Mesendoderm (in vitro differentiated cells): ENCODE measurements around the gene CORO1C.
A peak's percentile ranks its signal among the peaks of the same experiment; 100 is the strongest.
"Not testable (repeated sequence)": the region's sequence is repeated elsewhere in the genome, so short reads cannot be mapped to it uniquely, and the experiment has no call there.

Experiments used
- DNase-seq: peaks from one replicate; pipeline ENCODE4 v3.0.0; 2013
- H2AK5ac ChIP-seq: 2 replicates; pipeline ENCODE4 v1.6.1; 2013; ENCODE audit warnings: low read length, inconsistent platforms
- H2BK120ac ChIP-seq: 2 replicates; pipeline ENCODE4 v1.6.1; 2013; ENCODE audit warnings: low read depth, mild to moderate bottlenecking, low read length, moderate library complexity, mixed read lengths
- H2BK15ac ChIP-seq: replicated peaks from 2 replicates; pipeline ENCODE4 v1.6.1; 2013; ENCODE audit warnings: low read depth, mild to moderate bottlenecking, moderate library complexity
- H2BK5ac ChIP-seq: 2 replicates; pipeline ENCODE4 v1.6.1; 2013; ENCODE audit warnings: low read length, inconsistent platforms
- H3K18ac ChIP-seq: 2 replicates; pipeline ENCODE4 v1.6.1; 2013; ENCODE audit warnings: mild to moderate bottlenecking, low read length, mixed read lengths
- H3K23ac ChIP-seq: one replicate; pipeline ENCODE4 v1.6.1; 2013; ENCODE audit warnings: low read length
- H3K27ac ChIP-seq: 2 replicates; pipeline ENCODE4 v1.5.1; 2013; ENCODE audit warnings: low read depth, mild to moderate bottlenecking, inconsistent platforms, low read length, moderate library complexity
- H3K27me3 ChIP-seq: 2 replicates; pipeline ENCODE4 v1.6.1; 2013; ENCODE audit warnings: low read length, control low read depth, mild to moderate bottlenecking, inconsistent platforms; ENCODE audit not compliant: insufficient read depth, poor library complexity
- H3K36me3 ChIP-seq: 2 replicates; pipeline ENCODE4 v1.6.1; 2013; ENCODE audit warnings: low read length, inconsistent platforms; ENCODE audit not compliant: control insufficient read depth, insufficient read depth
- H3K4ac ChIP-seq: one replicate; pipeline ENCODE4 v1.6.1; 2013; ENCODE audit warnings: low read depth, mild to moderate bottlenecking, low read length, moderate library complexity
- H3K4me1 ChIP-seq: 2 replicates; pipeline ENCODE4 v1.6.1; 2013; ENCODE audit warnings: low read depth, low read length, inconsistent platforms; ENCODE audit not compliant: control insufficient read depth
- H3K4me2 ChIP-seq: 2 replicates; pipeline ENCODE4 v1.6.1; 2013; ENCODE audit warnings: low read length
- H3K4me3 ChIP-seq: 2 replicates; pipeline ENCODE4 v1.5.1; 2013; ENCODE audit warnings: mild to moderate bottlenecking, low read length
- H3K56ac ChIP-seq: one replicate; pipeline ENCODE4 v1.6.1; 2013; ENCODE audit warnings: low read length
- H3K79me1 ChIP-seq: 2 replicates; pipeline ENCODE4 v1.6.1; 2013; ENCODE audit warnings: low read length, inconsistent platforms
- H3K79me2 ChIP-seq: 2 replicates; pipeline ENCODE4 v1.6.1; 2013; ENCODE audit warnings: mild to moderate bottlenecking, low read length; ENCODE audit not compliant: control insufficient read depth, insufficient read depth
- H3K9ac ChIP-seq: 2 replicates; pipeline ENCODE4 v1.6.1; 2013; ENCODE audit warnings: low read length, inconsistent platforms
- H4K5ac ChIP-seq: one replicate; pipeline ENCODE4 v1.6.1; 2013; ENCODE audit warnings: low read length
- H4K8ac ChIP-seq: one replicate; pipeline ENCODE4 v1.6.1; 2013; ENCODE audit warnings: low read depth, mild to moderate bottlenecking, control low read depth, low read length, moderate library complexity
- WGBS: extraction: QIAGEN DNeasy Blood & Tissue Kit; methylation state at CpG from one replicate; pipeline ENCODE4 v1.1.7; 2013; ENCODE audit warnings: low lambda C conversion rate, missing lambda C conversion rate; ENCODE audit not compliant: insufficient coverage; ENCODE audit errors: extremely low coverage; 5-methylcytosine and 5-hydroxymethylcytosine counted together

CORO1C gene

GRCh38 chr12:108619369-108620160 lies 111.8 kb downstream of the CORO1C start:
- no peak overlapping the region for H3K4me3 ChIP-seq

DNA sequence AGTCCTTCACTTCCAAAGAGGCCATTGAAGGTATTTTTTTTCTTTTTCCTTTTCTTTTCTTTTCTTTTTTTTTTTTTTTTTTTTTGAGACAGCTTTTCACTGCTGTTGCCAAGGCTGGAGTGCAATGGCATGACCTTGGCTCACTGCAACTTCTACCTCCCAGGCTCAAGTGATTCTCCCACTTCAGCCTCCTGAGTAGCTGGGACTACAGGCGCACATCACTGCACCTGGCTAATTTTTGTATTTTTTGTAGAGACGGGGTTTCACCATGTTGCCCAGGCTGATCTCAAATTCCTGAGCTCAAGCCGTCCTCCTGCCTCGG lies 112.4 kb downstream of the CORO1C start:
- DNase-seq, H4K5ac ChIP-seq, H3K27me3 ChIP-seq, H3K79me2 ChIP-seq, H2BK5ac ChIP-seq, H3K27ac ChIP-seq, H2BK120ac ChIP-seq, H2AK5ac ChIP-seq, H3K23ac ChIP-seq, H3K4ac ChIP-seq, H3K4me3 ChIP-seq, H3K9ac ChIP-seq, H3K79me1 ChIP-seq, H2BK15ac ChIP-seq, H3K18ac ChIP-seq, H3K4me1 ChIP-seq, H3K56ac ChIP-seq, H3K36me3 ChIP-seq, H3K4me2 ChIP-seq, H4K8ac ChIP-seq: not testable (repeated sequence)
- WGBS: no CpG with 5 or more reads among the region's 4 CpGs

More at GRCh38 chr12:108619369-108620160, 111.8 kb downstream of the CORO1C start:
- Histone ChIP-seq H3K9ac (no peak overlapping the region), H4K5ac (no peak overlapping the region), H3K4me2 (no peak overlapping the region), H2BK120ac (no peak overlapping the region), H3K18ac (no peak overlapping the region), H3K27ac (no peak overlapping the region), H3K36me3 (no peaks in the 10 kb centered on the region), H3K79me2 (no peaks in the 10 kb centered on the region), H3K4ac (no peak overlapping the region), H4K8ac (no peak overlapping the region), H3K23ac (no peak overlapping the region), H2BK15ac (no peak overlapping the region), H3K4me1 (no peaks in the 10 kb centered on the region), H3K27me3 (no peaks in the 10 kb centered on the region), H3K56ac (no peak overlapping the region), H2AK5ac (no peak overlapping the region), H2BK5ac (no peak overlapping the region), H3K79me1 (no peaks in the 10 kb centered on the region)
- no CpG with 5 or more reads among the region's 14 CpGs for WGBS
- DNase-seq: no peak

DNA sequence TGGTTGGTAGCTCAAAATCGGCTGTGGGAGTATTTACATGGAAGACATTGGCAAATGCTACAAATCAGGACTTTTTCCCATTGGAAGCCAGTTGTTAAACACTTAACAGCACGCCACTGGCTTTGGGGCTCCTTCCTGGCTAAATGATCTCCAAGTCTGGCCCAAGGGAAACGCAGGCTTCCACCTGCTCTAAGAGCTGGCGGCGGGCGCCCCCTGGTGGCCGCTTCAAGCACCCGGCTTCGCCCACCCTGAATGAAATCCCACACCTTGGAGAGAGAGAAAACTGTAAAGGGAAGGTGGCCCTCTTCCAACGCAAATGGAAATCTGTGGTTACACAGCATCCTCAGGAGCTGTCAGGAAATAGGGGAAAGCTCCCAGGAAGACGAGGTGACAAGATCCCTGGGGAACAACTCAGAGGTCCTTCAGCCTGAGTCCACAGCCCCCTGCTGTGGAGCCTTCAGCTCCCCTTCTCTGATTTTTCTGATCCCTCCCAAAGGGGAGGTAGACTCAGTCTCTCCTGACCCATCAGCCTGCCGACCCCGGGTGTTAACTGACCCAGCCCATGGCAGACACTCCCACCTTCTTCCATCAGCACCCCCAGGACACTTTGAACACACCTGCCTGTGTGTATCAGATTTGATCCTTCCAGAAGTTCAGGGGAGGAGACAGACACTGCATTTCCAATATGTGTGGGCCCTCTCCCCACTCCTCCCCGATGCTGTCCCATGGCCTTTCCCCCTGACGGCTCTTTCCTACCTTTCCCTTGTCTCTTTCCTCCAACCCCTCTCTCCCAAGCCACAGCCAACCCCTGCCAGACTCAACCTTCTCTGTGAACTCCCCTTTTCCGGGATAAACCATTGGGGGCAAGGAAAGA lies 113.0 kb downstream of the CORO1C start:
- Histone ChIP-seq H3K36me3 (no peaks in the 10 kb centered on the region), H3K4ac (no peak overlapping the region), H2BK120ac (no peak overlapping the region), H3K79me1 (no peaks in the 10 kb centered on the region), H4K8ac (no peak overlapping the region), H3K4me3 (no peak overlapping the region), H2BK5ac (no peak overlapping the region), H2AK5ac (no peak overlapping the region), H4K5ac (no peak overlapping the region), H3K23ac (no peak overlapping the region), H3K27me3 (no peaks in the 10 kb centered on the region), H3K79me2 (no peaks in the 10 kb centered on the region), H3K4me1 (no peaks in the 10 kb centered on the region), H3K56ac (no peak overlapping the region), H3K4me2 (no peak overlapping the region), H3K27ac (no peak overlapping the region), H2BK15ac (no peak overlapping the region), H3K9ac (no peak overlapping the region), H3K18ac (no peak overlapping the region)
- WGBS: no CpG with 5 or more reads among the region's 16 CpGs
- peak; percentile 88 for DNase-seq

DNA sequence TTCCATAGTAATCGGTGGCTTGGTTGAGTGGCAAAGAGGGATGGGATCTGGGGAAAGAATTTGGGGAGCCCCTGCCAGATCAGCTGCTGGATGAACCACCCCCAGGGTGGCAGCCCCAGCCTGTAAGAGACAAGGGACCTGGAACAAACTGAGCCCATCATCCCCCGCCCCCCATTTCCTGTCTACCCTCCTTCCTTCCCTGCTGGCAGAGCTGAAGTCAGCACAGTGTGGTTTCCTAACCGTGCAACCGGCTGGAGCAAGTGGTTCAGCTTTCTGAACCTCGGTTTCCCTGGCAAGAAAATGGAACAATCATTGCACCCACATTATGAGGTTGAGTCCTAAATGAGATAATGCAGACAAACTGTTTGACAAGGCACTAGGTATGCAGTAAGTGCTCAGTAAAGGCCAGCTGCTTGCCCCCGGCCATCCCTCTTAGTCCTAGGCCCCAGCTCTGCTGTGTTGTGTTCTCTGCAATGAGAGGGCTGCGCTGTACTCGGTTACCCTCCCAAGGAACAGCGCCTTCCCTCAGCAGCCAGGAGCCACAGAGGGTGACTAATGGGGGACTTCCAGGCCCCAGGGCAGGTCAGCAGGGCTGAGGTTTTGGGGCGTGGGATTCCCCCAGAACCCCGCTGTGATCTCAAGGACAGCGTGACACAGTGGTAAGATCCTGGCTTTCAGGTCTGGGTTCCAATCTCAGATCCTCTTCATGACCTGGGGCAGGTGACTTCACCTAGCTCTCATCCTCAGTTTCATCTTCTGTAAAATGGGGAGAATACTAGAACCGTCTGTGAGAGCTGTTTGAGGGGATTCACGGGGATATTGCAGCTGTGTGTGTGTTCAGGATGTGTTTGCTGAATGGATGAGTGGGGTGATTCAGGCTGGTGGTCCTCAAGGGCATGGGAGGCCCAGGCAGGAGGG lies 114.1 kb downstream of the CORO1C start:
- no peak overlapping the region for H3K23ac ChIP-seq
- H2BK5ac ChIP-seq: no peak overlapping the region
- H4K5ac ChIP-seq: no peak overlapping the region
- no peaks in the 10 kb centered on the region for H3K79me2 ChIP-seq
- no peaks in the 10 kb centered on the region for H3K36me3 ChIP-seq
- H3K56ac ChIP-seq: no peak overlapping the region
- WGBS: no CpG with 5 or more reads among the region's 14 CpGs
- no peak overlapping the region for H4K8ac ChIP-seq
- no peak overlapping the region for H3K4me3 ChIP-seq
- no peak overlapping the region for H2BK15ac ChIP-seq
- no peak overlapping the region for H2AK5ac ChIP-seq
- no peak overlapping the region for H3K18ac ChIP-seq
- no peaks in the 10 kb centered on the region for H3K79me1 ChIP-seq
- no peak overlapping the region for H3K4me2 ChIP-seq
- no peak overlapping the region for H3K9ac ChIP-seq
- H3K27me3 ChIP-seq: no peaks in the 10 kb centered on the region
- DNase-seq: no peak
- no peak overlapping the region for H2BK120ac ChIP-seq
- no peaks in the 10 kb centered on the region for H3K4me1 ChIP-seq
- H3K27ac ChIP-seq: no peak overlapping the region
- no peak overlapping the region for H3K4ac ChIP-seq

DNA sequence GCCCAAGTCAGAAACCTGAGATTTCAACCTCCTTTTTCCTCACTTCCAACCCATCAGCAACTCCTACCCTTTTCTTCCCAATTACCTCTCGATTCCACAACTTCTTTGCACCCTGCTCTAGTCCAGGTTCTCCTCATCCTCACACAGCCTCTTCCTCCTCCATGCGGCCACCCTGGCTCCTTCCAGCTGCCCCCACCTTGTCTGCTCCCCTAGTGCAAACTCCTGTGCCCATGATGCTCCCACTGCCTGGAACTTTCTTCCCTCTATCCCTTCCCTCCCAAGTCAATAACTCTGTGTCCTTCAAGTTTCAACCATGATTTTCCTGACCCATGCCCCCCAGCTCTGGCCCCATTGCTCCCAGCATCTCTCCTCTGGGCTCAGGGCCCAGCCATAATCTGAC lies 115.0 kb downstream of the CORO1C start:
- Histone ChIP-seq H3K27ac (no peak overlapping the region), H3K4me2 (no peak overlapping the region), H2BK120ac (no peak overlapping the region), H3K27me3 (no peaks in the 10 kb centered on the region), H3K56ac (no peak overlapping the region), H4K5ac (no peak overlapping the region), H4K8ac (no peak overlapping the region), H3K4me3 (no peak overlapping the region), H3K4ac (no peak overlapping the region), H2BK5ac (no peak overlapping the region), H2BK15ac (no peak overlapping the region), H3K23ac (no peak overlapping the region), H3K79me1 (no peaks in the 10 kb centered on the region), H3K18ac (no peak overlapping the region), H3K36me3 (no peaks in the 10 kb centered on the region), H2AK5ac (no peak overlapping the region), H3K79me2 (no peaks in the 10 kb centered on the region), H3K9ac (no peak overlapping the region), H3K4me1 (no peaks in the 10 kb centered on the region)
- no peak for DNase-seq
- WGBS: 100% methylated on average over 1 of the region's 2 CpGs
